C4-2B (cell line): ENCODE measurements around the gene PLAAT2.

Experiments used
- H3K27ac ChIP-seq: fragments of 450-650 bp; 2 replicates; pipeline ENCODE4 v1.5.1; 2017
- ZFX ChIP-seq: fragments of 450-650 bp; IDR thresholded peaks from 2 replicates; pipeline ENCODE4 v1.6.1; 2017
- TF ChIP-seq, protein P1 (sequence below): fragments of 450-650 bp; conservative IDR thresholded peaks from 2 replicates; pipeline ENCODE4 v1.5.1; 2017; ENCODE audit warnings: mild to moderate bottlenecking

Gene PLAAT2

DNA sequence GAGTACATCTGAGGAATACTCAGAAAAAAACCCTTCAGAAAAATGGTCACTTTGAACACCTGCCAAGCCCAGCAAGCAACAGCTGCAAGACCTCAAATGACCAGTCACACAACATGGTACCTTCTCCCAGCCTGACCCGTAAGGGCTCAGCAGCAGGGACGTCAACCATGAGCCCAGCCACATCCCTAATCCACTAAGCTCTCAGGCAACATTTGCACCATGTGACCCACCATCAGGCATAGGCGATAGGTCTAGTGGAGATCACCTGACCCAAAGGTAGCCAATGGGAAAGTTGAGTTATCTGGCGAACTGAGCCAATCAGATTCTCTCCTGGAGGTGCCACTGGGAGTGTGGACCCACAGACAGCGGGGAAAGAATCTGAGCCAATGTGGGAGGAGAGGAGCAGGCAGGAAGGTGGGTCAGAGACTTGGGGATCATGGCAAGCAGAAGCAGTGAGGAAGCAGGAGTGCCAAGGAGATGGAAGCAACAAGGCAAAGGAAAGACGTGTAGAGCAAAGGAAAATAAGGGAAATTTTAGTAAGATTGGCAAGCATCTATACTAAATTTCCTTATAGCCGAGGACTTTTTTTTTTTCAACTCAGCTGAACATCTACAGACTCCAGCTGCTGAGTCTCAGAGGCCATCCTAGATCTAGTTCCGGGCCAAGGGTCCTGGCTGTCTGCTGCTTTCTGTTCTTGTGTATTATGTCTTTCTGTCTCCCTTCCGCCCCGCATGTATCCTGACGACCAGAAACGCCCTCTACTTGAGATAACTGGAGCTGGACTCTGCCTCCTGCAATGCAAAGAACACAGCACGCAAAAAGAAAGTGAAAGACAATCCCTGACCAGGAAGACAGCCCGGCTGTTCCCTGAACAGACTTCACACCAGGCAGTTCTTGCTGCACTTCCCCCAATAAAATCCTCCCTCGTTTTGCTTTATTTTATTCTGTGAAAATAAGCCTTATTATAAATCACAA, 11.0 kb upstream of the PLAAT2 start:
- TF ChIP-seq, protein P1, sequence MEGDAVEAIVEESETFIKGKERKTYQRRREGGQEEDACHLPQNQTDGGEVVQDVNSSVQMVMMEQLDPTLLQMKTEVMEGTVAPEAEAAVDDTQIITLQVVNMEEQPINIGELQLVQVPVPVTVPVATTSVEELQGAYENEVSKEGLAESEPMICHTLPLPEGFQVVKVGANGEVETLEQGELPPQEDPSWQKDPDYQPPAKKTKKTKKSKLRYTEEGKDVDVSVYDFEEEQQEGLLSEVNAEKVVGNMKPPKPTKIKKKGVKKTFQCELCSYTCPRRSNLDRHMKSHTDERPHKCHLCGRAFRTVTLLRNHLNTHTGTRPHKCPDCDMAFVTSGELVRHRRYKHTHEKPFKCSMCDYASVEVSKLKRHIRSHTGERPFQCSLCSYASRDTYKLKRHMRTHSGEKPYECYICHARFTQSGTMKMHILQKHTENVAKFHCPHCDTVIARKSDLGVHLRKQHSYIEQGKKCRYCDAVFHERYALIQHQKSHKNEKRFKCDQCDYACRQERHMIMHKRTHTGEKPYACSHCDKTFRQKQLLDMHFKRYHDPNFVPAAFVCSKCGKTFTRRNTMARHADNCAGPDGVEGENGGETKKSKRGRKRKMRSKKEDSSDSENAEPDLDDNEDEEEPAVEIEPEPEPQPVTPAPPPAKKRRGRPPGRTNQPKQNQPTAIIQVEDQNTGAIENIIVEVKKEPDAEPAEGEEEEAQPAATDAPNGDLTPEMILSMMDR: no peak
- TF ChIP-seq ZFX: no peak
- H3K27ac ChIP-seq: no peak overlapping the region

DNA sequence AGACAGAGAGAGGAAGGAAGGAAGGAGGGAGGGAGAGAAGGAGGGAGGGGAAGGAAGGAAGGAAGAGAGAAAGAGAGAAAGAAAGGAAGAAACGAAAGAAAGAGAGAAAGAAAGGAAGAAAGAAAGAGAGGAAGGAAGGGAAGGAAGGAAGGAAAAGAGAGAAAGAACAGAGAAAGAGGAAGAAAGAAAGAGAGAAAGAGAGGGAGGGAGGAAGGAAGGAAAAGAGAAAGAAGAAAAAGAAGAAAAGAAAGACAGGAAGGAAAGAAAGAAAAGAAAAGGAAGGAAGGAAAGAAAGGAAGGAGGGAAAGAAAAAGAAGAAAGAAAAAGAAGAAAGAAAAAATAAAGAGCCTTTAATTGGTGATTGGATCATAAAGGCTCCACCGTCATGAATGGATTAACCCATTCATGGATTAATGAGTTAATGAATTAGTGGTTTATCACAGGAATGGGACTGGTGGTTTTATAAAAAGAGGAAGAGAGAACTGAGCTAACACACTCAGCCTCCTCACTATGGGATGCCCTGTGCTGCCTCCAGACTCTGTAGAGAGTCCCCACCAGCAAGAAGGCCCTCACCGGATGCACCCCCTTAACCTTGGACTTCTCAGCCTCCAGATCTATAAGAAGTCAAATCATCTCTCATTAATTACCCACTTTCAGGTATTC, 9.0 kb upstream of the PLAAT2 start:
- no peak overlapping the region for H3K27ac ChIP-seq
- no peak for TF ChIP-seq ZFX
- TF ChIP-seq, protein P1: no peak

DNA sequence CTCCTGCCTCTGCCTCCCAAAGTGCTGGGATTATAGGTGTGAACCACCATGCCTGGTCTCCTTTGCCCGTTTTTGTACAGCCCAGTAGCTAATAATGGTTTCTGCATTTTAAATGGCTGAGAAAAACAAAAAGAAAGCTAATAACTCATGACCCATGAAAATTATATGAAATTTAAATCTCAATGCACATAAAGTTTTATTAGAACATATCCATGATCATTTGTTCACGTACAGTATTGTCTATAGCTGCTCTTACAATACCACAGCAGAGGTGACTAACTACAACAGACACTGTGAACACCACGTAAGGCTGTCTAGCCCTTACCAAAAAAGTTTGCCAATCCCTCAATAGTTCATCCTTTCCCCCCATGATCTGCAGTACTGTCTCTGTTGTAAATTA, 6.4 kb upstream of the PLAAT2 start:
- no peak overlapping the region for H3K27ac ChIP-seq
- no peak for TF ChIP-seq ZFX
- TF ChIP-seq, protein P1: no peak

DNA sequence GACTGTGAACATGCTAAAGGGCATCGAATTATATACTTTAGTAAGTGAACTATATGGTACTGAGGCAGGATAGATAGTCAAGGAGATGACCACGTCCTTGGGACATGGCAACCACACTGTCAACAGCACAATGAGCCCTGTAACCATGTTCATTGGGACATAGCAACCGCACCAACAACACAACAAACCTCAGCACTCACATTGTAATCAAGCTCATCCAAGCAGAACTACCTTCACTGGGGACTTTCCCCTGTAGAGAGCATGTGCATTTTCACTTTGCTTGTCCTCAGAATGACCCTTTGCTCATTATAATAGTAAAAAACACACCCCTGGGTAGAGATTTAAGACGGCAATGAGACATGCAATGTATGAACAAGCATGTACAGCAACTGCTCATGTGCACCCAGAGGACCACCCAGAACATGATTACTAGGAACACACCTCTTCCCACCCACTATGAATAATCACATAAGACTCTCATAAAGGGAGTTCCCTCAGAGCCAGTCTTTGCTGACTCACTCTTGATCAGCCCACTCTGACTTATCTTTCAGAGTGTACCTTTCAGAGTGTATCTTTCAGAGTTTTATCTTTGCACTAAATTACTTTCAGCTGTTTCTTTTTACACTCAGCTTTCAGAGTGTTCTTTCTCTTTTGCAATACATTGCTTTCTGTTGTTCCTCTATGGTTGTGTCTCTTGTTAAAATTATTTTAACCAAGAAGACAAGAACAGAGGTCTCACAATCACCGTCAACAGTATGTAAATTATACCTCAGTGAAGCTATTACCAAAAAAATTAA, 4.1 kb upstream of the PLAAT2 start:
- no peak overlapping the region for H3K27ac ChIP-seq
- TF ChIP-seq ZFX: no peak
- TF ChIP-seq, protein P1: no peak

DNA sequence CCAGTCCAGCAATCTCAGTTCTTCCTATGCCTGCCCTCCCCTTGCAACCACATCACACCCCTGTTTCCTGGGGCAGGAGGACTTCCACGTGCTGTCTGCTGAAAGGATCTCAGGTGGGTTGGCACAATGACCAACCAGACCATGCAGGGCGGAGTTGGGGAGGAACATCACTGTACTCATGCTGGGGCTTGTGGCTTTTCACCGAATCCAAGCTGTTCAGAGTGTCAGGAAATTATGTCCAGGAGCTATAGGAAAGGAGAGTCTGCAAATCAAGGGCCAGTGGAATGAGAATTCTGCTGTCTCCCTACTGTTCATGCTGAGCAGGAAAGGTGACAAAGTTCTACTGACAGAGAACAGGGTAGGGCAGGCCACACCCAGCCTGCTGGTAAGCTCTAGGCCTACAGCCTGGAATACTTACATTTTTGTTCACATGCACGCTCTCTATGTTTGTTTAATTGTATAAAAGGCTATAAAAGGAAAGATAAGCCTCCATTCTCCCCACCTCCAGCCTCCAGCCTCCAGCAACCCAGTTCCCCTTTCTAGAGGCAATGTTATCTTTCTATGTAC, 1.7 kb upstream of the PLAAT2 start:
- TF ChIP-seq ZFX: no peak
- TF ChIP-seq, protein P1: no peak
- H3K27ac ChIP-seq: no peak overlapping the region

DNA sequence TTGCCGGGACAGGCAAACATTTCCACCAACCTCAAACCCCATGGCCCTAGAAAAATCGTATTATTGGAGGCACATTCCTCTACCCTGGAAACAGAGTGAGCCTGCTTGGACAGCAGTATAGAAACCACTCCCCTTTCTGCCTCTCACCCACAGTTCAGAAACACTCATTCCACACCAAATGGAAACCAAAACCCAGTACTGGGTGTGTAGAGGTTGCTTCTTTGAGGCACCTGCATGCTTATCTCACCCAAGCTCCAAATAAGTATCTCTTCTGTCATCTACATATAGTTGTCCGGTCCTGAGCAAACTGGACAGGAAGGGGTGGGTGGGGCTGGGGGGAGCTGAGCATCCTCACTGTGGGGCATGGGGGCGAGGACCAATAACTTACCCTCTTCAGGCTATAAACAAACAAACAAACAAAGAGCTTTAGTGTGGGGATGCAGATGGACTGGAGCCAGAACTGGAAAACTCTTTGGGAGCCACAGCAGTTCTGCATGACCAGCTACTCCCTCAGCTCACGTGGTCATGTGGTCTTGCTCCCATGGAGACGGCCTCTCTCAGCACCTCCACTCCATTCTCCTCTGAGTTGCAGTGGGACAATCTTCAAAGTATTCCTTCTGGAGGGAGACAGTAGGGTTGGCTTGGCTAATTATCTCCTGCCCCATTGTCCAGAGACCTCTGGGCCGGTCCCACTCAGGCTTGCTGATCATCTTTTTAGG, 1.0 kb upstream of the PLAAT2 start:
- H3K27ac ChIP-seq: no peak overlapping the region
- no peak for TF ChIP-seq ZFX
- TF ChIP-seq, protein P1: no peak
